Nasal cavity respiratory epithelium epithelial cell of viscerocranial mucosa (primary cell): Measurements from ENCODE around the gene MXRA7. TPM values are rescaled to one million over a fixed set of nuclear protein-coding genes. Genes with fewer than 3 reads are reported as not detected.

ENCODE experiments used
- total RNA-seq: library from RNA; depleted of rRNA; stranded (reverse); fragments of >200 nt; gene quantifications from 2 replicates; pipeline ENCODE4 v1.2.3, GENCODE V29; 2014

Gene MXRA7, protein sequence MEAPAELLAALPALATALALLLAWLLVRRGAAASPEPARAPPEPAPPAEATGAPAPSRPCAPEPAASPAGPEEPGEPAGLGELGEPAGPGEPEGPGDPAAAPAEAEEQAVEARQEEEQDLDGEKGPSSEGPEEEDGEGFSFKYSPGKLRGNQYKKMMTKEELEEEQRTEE
- 87.8 and 102 TPM in 2 replicates for total RNA-seq

DNA sequence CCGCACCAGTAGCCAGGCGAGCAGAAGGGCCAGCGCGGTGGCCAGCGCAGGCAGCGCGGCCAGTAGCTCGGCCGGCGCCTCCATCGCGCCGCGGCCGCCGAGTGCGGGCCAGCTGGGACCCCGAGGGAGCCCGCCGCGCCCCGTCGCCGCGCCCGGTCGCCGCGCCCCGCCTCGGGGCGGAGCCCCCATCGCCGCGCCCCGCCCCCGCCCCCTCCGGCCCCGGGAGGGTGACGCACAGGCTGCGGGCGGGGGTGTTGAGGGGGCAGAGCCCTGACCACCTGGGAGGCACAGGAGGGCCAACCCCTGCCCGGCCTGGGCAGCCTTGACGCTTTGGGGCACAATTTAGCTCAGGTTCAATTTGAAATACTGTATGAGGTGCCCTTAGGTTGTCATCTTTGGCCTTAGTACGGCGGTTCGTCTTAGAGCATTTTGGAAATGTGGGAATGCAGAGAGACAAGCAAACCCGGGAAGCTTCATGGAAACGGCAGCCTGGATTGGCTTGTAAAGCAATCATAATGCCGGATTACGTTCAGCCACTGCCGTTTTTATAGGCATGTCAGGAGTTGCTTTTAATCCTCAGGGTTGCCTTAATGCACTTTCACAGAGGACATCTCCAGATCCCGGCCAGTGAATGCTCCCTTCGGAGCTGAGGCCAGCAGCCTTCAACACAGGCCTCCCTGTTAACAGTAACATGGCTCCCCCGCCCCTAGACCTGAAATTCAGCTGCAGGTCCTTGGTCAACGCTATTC, at the start of gene MXRA7:
MXRA7 (minus strand) TSS at position 103 of the 749 bp plus-strand sequence; CDS start at position 84, 19 bp downstream.

DNA sequence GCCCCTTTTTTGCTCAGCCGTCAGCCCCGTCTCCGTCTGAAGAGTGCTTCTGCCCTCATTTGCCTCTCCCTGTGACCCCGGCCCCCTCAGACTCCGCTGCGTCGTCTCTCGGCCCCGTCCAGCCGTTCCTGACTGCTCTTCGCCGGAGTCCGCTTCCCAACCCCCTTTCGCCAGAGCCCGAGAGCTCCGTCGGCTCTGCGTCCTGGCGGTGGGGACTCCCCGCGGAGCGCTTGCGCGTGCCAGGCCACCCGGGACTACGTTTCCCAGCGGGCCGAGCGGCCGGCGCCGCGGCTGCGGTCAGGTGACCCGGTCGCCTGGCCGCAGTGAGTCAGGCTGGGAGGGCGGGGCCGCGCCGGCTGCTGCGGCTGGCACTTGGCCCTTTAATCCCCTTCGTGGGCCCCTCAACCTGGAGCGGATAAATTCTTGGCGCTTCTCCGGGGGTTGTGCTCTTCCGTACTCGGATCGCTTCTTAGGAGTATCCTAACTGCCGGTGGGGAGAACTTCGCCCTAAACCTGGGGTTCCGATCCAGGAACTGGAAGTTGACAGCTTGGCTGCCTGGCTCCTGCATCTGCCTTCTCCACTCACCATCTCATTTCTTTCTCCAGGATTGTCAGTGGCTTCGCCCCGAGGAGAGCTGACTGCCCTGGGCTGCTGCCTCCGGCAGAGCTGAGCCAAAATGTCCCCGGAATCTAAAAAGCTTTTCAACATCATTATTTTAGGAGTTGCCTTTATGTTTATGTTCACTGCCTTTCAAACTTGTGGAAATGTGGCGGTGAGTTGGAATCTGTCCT, 27.1 kb upstream of the MXRA7 start, which contains the start of gene MFSD11:
MFSD11 (plus strand) TSS at position 444 of the 792 bp plus-strand sequence; CDS start at position 678, 234 bp downstream.

DNA sequence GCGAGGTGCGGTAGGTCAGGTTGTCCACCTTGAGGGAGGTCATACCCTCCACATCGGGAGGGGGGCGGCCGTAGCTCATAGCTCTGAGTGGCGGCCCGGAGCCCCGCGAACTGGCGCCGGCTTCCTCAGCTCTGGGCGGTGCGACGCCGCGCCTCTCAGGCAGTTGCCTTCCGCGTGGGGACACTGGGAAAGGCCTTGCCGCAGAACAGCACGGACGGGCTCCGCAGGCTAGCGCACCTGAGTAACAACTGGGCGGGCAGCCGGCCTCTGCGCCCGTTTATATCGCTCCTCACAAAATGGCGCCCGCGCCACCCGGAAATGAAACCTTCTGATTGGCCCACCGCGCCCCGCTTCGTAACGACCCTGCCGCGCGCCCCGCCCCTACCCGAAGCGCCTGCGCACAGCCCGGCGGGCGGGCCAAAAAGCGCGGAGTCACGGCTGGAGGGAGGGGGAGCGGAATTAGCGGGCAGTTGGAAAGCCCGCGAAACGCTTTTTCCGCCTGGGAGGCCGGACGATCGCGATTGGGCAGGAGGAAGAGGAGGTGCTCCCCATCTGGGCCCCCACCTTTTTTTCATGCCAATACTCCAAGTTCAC, 26.4 kb upstream of the MXRA7 start, which contains the start of gene SRSF2:
SRSF2 (minus strand) TSS at position 250 of the 594 bp plus-strand sequence; CDS start at position 79, 171 bp downstream.

DNA sequence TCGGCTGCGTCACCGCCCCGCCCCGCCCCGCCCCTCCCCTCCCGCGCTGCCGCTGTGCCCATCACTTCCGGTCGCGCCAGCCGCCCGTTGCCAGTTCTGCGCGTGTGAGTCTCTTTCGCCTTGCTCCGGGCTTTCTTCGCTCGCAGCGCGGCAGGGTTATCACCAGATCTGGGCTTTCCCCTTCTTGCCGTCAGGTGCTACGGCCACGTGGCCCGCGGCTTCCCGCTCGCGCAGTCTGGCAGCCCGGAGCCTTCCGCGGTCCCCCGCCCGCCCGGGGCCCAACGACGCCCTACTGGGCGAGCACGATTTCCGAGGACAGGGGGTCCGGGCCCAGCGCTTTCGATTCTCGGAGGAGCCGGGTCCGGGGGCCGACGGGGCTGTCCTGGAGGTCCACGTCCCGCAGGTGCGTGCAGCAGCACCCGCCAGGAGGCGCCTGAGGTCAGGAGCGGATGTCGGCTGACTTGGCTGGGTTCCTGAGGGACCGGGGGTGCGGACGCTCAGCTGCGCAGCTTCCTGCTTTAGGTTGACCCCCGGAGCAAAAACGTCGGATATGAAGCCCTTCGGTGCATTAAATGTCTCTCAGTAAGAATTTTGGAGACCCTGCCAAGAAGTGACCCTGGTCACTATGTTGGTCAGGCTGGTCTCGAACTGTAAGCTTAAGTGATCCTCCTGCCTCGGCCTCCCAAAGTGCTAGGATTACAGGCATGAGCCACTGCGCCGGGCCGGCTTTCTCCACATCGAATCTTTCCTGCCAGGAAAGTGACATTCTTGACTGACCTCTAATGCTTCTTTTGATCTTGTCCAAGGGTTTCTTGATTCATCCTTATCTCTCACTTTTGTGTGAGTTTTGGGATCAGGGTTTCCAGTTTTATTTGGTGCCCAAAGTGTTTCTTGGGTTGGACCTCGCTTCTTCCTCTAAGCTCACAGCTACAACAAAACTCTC, 16.3 kb upstream of the MXRA7 start, which contains the start of gene METTL23:
METTL23 (plus strand) TSS at position 64 of the 943 bp plus-strand sequence. CDS start 2,872 bp downstream, outside the sequence.

DNA sequence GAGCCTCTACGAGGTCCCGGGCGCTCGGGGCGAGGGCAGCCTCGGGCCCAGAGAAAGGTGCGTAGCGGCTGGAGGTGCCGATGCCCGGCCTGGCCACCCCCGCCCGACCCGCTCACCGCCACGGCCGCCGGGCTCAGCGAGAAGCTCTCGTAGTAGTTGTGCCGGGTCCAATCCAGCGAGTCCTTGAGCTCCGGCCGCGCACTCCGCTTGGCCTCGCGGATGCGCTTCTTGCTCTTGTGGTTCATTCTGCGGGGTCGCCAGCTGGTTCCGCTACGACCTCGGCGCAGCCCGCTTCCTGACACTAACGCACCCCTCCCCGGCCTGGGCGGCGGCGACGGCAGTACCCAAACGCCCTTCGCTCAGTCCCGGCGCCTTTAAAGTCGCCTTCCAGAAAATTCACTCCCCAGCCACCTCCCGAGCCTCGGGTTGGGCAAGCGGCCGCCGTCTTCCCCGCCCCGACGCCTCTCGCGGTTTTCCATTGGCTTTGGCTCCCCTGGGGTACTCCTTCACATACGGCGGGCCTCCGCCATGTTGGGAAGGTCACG, 15.5 kb upstream of the MXRA7 start, which contains the start of gene JMJD6:
JMJD6 (minus strand) TSS at position 376 of the 545 bp plus-strand sequence; CDS start at position 245, 131 bp downstream.

DNA sequence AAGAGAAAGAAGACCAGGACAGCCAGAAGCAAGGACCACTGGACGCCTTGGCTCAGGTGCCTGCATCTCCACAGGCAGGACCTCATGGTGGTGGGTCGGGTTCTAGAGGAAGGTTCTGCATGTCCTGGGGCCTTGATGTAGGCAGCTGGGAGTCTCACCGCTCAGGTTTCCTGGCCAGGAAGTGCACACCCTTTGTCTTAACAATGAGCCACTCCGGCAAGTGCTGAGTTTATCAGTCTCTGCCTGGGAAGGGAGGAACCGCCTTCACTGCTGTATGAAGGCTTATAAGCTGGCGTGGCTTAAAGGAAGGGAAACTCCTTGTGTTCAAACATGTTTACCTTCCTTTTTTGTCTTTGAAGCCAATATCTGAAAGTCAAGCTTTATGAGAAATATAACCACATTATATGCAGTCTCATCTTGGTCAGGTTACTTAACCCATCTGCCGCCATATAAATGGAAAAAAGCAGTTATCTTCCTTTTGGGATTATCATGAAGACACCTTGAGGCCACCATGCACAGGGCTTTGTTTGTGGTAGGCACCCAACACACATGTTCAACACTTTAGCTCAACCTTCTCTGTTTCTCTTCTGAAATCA, 67.1 kb downstream of the MXRA7 start, which contains the start of gene ST6GALNAC1:
ST6GALNAC1 (minus strand) TSS at position 205 of the 596 bp plus-strand sequence; CDS start at position 86, 119 bp downstream.

Other genes with a start within 250 kb of the MXRA7 start
- gene AANAT, start 243.4 kb downstream of the MXRA7 start, total RNA-seq, result not detected in 2 replicates
- gene RHBDF2, start 209.5 kb downstream of the MXRA7 start, total RNA-seq, result 15.4 and 69.8 TPM in 2 replicates
- gene CYGB, start 173.3 kb downstream of the MXRA7 start, total RNA-seq, result 9.2 and 10.0 TPM in 2 replicates
- gene PRCD, start 170.9 kb downstream of the MXRA7 start, total RNA-seq, result 0.34 and 3.3 TPM in 2 replicates
- 76.9 and 114 TPM in 2 replicates for gene ST6GALNAC2, start 125.1 kb downstream of the MXRA7 start, total RNA-seq
- 1.7 and 9.3 TPM in 2 replicates for gene ST6GALNAC1, start 67.2 kb downstream of the MXRA7 start, total RNA-seq
- 18.8 and 22.8 TPM in 2 replicates for gene JMJD6, start 15.6 kb upstream of the MXRA7 start, total RNA-seq
- 26.1 and 34.5 TPM in 2 replicates for gene METTL23, start 15.9 kb upstream of the MXRA7 start, total RNA-seq
- gene SRSF2, start 26.4 kb upstream of the MXRA7 start, total RNA-seq, result 64.9 and 111 TPM in 2 replicates
- 20.5 and 29.2 TPM in 2 replicates for gene MFSD11, start 27.2 kb upstream of the MXRA7 start, total RNA-seq
- gene MGAT5B, start 157.4 kb upstream of the MXRA7 start, total RNA-seq, result under 0.01 and 0.07 TPM in 2 replicates